DMS153 treated with DMSO at 0.1 percent for 48 hours (cell line): ENCODE data around the gene GUCY2F.

Experiments
- DNase-seq: peaks from one replicate; lab custom pipeline; 2025; ENCODE audit not compliant: unreplicated experiment; lab: John Stamatoyannopoulos, UW

Gene GUCY2F

GRCh38 chrX:109398061-109398460 is 83.8 kb downstream of the GUCY2F start:
- DNase-seq: no peak

GRCh38 chrX:109393859-109394258 is 88.0 kb downstream of the GUCY2F start:
- DNase-seq: no peak

DNA sequence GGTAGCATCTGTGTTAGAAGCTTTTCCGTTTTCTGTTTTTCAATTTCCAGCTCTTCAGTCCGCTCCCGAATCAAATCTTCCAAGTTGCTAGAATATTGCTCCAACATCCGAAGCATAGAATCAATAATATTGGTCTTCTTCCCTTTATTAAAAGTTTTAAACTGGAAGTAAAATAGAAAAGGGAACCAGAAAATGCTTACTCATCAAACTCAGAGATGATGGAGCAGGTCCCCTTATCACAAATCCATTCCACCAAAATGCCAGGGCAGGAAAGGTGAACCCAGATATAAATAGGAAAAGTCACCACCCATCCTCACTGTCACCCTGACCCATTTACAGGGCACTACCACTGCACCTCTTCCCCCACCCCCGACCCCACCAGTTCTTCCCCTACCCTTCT is 89.0 kb downstream of the GUCY2F start:
- DNase-seq: no peak

GRCh38 chrX:109390556-109390955 is 91.3 kb downstream of the GUCY2F start:
- no peak for DNase-seq

DNA sequence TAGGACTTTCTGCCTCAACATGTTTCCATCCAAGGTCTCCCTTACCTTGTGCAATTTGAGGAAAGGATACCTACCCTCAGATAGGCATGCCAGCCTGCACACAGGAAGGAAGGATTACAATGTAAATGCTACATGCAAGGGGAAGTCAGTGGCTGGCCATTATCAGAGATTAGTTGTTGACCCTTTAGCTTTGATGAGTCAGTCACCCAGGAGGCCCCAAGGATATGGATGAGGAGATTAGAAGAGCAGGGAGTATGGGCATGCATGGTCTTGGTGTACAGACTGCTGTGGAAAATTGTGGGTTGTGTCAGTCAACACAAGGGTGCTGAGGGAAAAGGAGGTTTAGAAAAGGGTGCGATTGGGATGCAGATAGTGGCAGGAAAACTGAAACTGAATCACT is 92.0 kb downstream of the GUCY2F start:
- no peak for DNase-seq

- DNase-seq: no peak
These were observed 97.2 kb downstream of the GUCY2F start for GRCh38 chrX:109384699-109385098.

DNA sequence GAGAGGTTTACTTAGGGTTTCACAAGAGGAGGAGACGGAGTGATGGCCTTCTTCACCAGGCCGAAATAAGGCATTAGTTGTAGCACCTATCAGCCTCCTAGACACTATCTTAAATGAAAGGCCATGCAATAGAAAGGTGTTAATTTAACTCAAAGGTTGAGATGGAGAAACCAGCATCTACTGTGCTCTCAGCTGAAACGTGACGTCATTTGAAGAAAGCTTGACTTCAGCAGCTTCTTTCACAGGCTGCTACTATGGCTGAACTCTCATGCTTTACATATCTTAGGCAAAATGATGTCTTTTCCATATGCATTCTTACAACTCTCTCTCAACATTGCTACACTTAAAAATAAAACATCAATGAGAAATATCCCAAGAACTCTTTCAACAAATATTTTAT is 99.6 kb downstream of the GUCY2F start:
- no peak for DNase-seq

DNA sequence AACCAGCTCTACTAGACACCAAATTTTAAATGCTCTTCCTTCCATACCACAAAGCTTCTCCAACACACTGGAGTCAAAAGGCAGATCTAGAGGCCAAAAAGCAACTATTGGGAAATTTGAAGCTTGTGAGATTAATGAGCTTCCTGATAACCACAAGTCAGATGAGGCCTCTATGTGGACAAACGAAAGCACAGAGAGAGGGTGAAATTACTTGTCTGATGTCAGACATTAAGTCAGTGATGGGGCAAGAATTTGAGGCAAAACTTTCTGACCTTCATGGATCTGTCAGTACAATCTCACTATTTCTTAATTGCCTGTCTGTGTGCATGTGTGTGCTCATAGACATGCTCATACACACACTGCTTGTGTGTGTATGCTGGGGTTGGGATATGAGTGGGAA is 103.6 kb downstream of the GUCY2F start:
- no peak for DNase-seq

GRCh38 chrX:109374262-109374960 is 107.5 kb downstream of the GUCY2F start:
- no peak for DNase-seq

GRCh38 chrX:109373468-109373867 is 108.4 kb downstream of the GUCY2F start:
- DNase-seq: no peak

GRCh38 chrX:109372716-109373115 is 109.2 kb downstream of the GUCY2F start:
- DNase-seq: no peak

DNA sequence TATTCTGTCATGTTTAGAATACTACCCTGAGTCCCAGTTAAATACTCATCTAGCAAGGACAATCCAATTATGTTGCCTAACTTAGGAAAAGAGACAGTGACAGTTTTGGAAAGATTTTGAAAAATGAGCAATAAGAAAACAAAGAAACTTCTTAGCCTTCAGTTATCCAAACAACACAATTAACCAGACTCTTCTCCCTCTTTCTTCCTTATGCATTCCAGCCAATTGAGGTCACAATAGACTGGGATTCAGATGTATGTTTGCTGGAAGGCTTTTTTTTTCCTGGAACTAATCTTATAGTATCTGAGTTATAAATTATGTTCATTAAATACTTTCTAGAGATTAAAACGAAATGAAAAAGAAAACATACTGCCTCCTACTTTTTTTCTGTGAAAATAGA is 109.6 kb downstream of the GUCY2F start:
- DNase-seq: no peak

- no peak for DNase-seq
These were observed 119.8 kb downstream of the GUCY2F start for GRCh38 chrX:109362101-109362500.

DNA sequence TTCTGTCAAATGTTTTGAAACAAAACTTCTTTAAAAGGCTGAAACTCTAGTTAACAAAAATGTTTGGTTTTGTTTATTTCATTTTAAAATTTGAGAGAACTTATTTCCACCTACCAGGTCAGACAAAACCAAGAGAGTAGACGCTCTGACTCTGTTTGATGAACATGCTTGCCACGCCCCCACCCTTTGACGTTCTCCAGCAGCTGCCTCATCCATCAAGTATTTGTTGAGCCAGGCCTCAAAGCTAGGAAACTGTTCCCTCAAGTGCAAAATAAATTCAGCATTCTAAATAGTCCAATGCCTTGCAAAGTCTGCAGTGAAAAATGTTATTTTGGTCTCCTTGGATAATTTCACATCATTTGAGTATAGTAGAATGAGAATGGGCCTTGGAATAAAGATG is 121.6 kb downstream of the GUCY2F start:
- no peak for DNase-seq

DNA sequence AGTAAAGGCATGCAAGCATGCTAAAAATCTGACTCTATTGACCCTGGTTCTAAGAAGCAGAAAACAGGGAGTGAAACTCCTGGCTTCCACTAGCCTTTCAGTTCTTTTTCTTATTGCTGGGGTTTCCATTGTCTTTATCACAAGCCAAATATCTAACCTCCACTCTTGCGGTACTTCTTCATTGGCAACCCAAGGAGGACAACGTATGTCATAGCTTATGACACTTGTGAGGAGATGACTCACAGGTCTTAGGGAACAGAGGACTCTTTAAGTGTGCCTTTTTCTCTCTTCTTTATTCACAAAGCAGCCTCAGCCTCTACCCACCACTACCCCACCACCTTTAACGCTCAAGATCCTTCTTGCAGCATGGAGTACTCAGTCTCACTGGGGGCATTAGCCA is 124.2 kb downstream of the GUCY2F start:
- DNase-seq: no peak

DNA sequence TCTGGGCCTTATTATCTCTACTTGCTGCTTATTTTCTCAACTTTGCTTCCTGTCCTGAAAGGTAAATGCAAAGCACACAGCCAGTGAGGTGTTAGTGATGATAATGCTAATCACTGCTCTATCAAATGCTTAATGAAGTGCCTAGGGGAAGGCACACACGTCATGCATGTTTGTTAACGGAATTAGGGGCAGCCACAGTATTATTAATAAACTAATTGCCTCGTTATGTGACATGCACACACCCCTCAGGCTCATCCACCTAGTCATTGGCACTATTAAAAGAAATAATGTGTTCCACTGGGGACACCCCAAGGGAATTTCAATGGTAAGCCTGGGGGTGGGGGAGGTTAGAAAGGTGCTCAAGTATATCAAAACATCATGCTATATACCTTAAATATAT is 125.2 kb downstream of the GUCY2F start:
- no peak for DNase-seq

DNA sequence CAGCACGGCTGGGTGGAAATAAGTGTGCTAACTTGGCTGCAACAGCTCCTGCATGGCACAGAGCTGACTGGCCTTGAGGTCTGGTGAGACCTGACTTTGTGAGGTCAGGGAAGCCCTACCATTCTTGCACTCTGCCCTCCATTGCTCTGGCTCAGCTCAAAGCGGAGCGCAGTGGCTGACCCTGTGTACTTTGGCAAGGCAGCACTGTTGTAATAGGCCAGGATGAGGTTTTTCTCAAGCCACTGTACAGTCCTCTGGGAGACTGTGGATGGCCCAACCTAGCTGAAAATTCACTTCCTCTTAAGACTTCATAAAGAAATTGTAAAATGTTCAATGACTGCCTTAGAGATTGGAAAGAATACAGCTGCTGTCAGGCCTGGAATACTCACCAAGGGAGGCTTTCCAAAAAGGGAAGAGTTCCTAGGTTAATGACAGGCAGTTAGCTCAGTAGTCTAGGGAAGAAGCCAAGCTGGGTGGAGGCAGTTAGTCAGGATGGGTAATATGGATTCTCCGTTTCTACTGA is 129.8 kb downstream of the GUCY2F start:
- no peak for DNase-seq

DNA sequence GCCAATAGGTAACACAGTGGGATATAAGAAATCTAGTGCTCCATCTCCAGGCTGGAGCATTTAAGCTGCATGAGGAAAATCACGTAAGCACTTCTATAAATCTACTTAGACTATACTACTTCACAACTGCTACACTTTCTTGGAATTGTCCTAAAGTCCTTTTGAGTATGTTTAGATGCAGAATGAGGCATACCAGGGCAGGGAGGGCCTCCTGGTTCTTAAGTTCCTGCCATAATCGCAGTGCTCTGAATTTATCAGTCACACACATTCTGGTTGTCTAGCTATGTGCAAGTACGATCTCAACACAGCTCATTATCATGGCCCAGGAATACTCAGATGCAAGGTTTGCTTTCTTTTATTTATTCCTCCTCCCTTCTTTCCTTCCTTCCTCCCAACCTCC is 130.3 kb downstream of the GUCY2F start:
- no peak for DNase-seq

GRCh38 chrX:109350551-109350950 is 131.3 kb downstream of the GUCY2F start:
- DNase-seq: no peak

DNA sequence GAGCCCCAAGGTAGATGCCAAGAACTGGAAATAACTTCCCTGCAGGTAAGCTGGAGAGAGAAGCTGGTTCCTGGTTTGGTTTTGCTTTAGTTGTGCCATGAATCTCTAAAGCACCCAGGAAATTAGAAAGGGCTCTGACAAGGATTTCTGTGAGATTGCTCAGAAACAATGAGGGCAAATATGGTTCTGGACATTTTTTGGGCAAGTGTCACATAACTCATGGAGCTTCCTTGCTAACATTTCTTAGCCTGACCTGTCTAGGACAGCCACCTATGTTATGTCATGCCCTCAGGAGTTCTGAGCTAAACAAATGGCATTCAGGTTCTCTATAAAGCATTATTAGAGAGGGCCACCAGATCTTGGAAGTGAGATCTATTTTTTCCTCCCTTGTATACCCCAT is 131.8 kb downstream of the GUCY2F start:
- DNase-seq: no peak

GRCh38 chrX:109347632-109348031 is 134.3 kb downstream of the GUCY2F start:
- DNase-seq: no peak

DNA sequence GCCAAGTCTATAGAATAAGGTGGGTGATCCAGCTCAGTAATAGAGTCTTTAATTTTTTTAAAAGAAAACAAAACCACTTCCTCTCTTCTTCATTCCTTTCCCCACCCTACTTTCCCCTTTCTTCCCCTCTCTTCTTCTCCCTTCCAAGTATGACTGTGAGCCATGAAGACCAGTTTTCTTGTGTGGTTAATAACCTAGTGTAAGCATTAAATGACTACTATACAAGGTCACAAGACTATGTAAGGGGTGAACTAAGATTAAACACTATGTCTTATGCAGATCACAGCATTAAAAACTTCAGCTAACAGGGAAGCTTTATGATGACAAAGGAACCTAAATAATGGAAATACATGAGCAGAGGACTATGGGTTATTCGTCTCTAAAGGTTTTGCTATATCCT is 135.4 kb downstream of the GUCY2F start:
- DNase-seq: no peak

GRCh38 chrX:109345856-109346255 is 136.0 kb downstream of the GUCY2F start:
- DNase-seq: no peak
